Measurements from ENCODE around the gene DPYSL4. TPM values are rescaled to one million over a fixed set of nuclear protein-coding genes. Genes with fewer than 3 reads are reported as not detected.

Gene DPYSL4
- total and polyA plus RNA-seq, 2 of the 4 experiments (the other 2 are of a cell fraction), result 8.1 to 30.5 TPM

DNA sequence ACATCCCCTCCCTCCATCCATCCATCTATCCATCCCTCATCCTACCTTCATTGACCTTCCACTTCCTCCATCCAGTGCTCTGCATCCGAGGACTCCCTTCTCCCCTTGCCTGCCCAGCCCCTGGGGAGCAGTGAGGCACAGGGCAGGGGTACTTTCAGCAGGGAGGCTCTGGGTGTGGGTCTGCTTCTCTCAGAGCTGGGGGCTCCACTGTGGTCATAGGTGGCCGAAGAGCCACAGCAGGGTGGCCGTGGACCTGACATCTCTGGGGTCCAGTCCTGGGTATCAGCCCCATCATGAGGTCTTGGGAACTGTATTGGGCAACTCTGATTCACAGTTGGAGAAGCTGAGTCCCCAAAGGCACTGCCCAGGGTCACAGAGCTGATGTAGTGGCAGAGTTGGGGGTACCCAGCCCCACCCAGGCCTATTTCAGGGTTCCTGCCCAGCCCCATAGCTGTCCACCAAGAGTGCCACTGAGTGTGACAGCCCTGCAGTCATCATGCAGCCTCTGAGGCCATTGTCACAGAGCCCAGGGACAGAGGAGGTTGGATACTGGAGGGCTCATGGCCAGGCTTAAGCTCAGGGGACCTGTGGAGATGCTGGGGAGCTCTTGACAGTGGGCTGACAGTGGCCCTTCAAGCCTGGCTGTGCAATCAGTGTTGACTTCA is 35.3 kb upstream of the DPYSL4 start:
- H3K4me1 ChIP-seq (ENCODE audit: control insufficient read depth, insufficient read depth, low read length), result no peaks in the 10 kb centered on the region
- H3K9ac ChIP-seq (ENCODE audit: low read depth, low read length), result no peak overlapping the region
- H2AFZ ChIP-seq (replicated peaks; ENCODE audit: low read length, poor library complexity), result no peak overlapping the region
- BruUV-seq (replicated peaks), result no TSS peak
- no peaks in the 10 kb centered on the region for H3K9me1 ChIP-seq (ENCODE audit: insufficient read depth, low read length)
- no peak for DNase-seq
- no peak overlapping the region for H3K4me3 ChIP-seq (ENCODE audit: insufficient read depth, low read depth, low read length)
- no peak overlapping the region for H2BK120ac ChIP-seq (ENCODE audit: low read depth, low read length)
- no peaks in the 10 kb centered on the region for H4K20me1 ChIP-seq (ENCODE audit: insufficient read depth, low read length)
- no peaks in the 10 kb centered on the region for H3K9me3 ChIP-seq (ENCODE audit: control insufficient read depth, insufficient read depth, low read length)
- TF ChIP-seq, protein P1, sequence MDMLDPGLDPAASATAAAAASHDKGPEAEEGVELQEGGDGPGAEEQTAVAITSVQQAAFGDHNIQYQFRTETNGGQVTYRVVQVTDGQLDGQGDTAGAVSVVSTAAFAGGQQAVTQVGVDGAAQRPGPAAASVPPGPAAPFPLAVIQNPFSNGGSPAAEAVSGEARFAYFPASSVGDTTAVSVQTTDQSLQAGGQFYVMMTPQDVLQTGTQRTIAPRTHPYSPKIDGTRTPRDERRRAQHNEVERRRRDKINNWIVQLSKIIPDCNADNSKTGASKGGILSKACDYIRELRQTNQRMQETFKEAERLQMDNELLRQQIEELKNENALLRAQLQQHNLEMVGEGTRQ (IDR thresholded peaks at IDR 0.05; ENCODE audit: low read depth, low read length), result no peak
- H3K4me2 ChIP-seq (ENCODE audit: low read depth, low read length), result no peak overlapping the region
- no peak overlapping the region for H3K4ac ChIP-seq (ENCODE audit: low read depth, low read length)
- no peak for ATAC-seq (ENCODE audit: low read depth)
- H2AK5ac ChIP-seq (ENCODE audit: low read depth, low read length), result no peak overlapping the region
- no peaks in the 10 kb centered on the region for H3K79me1 ChIP-seq (ENCODE audit: low read depth in 1 of 2, low read length in 2 of 2)
- CTCF ChIA-PET, result no interaction called here
- no CpG with 5 or more reads among the region's 3 CpGs for WGBS, 2 experiments (ENCODE audit: extremely low coverage in 2 of 2, insufficient read length in 1 of 2)
- POLR2A ChIA-PET (ENCODE audit: unreplicated experiment), result no interaction called here
- H3K18ac ChIP-seq (ENCODE audit: low read depth, low read length), result no peak overlapping the region
- H4K91ac ChIP-seq (ENCODE audit: insufficient read depth, low read depth, low read length), result no peak overlapping the region
- no peak overlapping the region for H4K5ac ChIP-seq (ENCODE audit: low read depth, low read length)
- no peak overlapping the region for H3K14ac ChIP-seq (replicated peaks; ENCODE audit: low read depth, low read length)
- H3K36me3 ChIP-seq (ENCODE audit: control insufficient read depth, insufficient read depth, low read length), result no peaks in the 10 kb centered on the region
- H2BK15ac ChIP-seq (ENCODE audit: low read depth, low read length), result no peak overlapping the region
- no peak overlapping the region for H3K27ac ChIP-seq (ENCODE audit: insufficient read depth, low read length)
- H3K27me3 ChIP-seq (ENCODE audit: control insufficient read depth, insufficient read depth, low read length), result peaks cover 2% of the 10 kb centered on the region; the same call in 1 of the 2 replicates
- H2BK5ac ChIP-seq (ENCODE audit: low read depth, low read length, poor library complexity, severe bottlenecking), result no peak overlapping the region
- H2BK20ac ChIP-seq (ENCODE audit: low read depth, low read length), result no peak overlapping the region
- intact Hi-C loops (cut with micrococcal nuclease) (no loop called here), in situ Hi-C loops (cut with MboI; ENCODE audit: low sequenced_read_pairs) (no loop called here), dilution Hi-C loops (cut with HindIII; ENCODE audit: low sequenced_read_pairs, unreplicated experiment) (no loop called here)
- H3K23ac ChIP-seq (ENCODE audit: low read depth, low read length), result no peak overlapping the region
- no peak overlapping the region for H2AK9ac ChIP-seq (replicated peaks; ENCODE audit: low read depth, low read length, poor library complexity)
- no peak overlapping the region for H4K8ac ChIP-seq (ENCODE audit: low read depth in 2 of 2, low read length in 2 of 2)
- no peak overlapping the region for H3K56ac ChIP-seq (ENCODE audit: extremely low read depth, insufficient read depth, low read length)

Data from IMR-90 (cell line).